HG03442 (cell line): ENCODE results near the gene DENND6B.
"Not testable (repeated sequence)": the region's sequence is repeated elsewhere in the genome, so short reads cannot be mapped to it uniquely, and the experiment has no call there.

Experiments used
- ATAC-seq: cut with Tn5 transposase; IDR thresholded peaks from one replicate; pipeline ENCODE4 v1.9.1; 2021; ENCODE audit warnings: mild to moderate bottlenecking, moderate library complexity; ENCODE audit not compliant: unreplicated experiment

The DENND6B gene

GRCh38 chr22:50274771-50275170, 52.0 kb downstream of the DENND6B start:
- ATAC-seq = no peak

- no peak for ATAC-seq
Measured at GRCh38 chr22:50274311-50274710, 52.5 kb downstream of the DENND6B start.

GRCh38 chr22:50273781-50274180, 53.0 kb downstream of the DENND6B start:
- ATAC-seq = not testable (repeated sequence)

GRCh38 chr22:50273352-50273751, 53.5 kb downstream of the DENND6B start:
- ATAC-seq = not testable (repeated sequence)

- ATAC-seq = no peak
Measured at GRCh38 chr22:50272044-50272802, 54.6 kb downstream of the DENND6B start.

GRCh38 chr22:50271519-50271970, 55.3 kb downstream of the DENND6B start:
- no peak for ATAC-seq

GRCh38 chr22:50270666-50271394, 56.0 kb downstream of the DENND6B start:
- no peak for ATAC-seq

GRCh38 chr22:50269970-50270665, 56.7 kb downstream of the DENND6B start, which contains the start of gene MAPK11:
Gene MAPK11 (minus strand): TSS chr22:50270380. CDS start chr22:50270292, 88 bp downstream.
- ATAC-seq = no peak

GRCh38 chr22:50269573-50269969, 57.2 kb downstream of the DENND6B start:
- no peak for ATAC-seq

GRCh38 chr22:50268655-50269113, 58.1 kb downstream of the DENND6B start:
- ATAC-seq = no peak

GRCh38 chr22:50267591-50268390, 59.0 kb downstream of the DENND6B start:
- ATAC-seq = no peak

- no peak for ATAC-seq
Measured at GRCh38 chr22:50266994-50267393, 59.8 kb downstream of the DENND6B start.

GRCh38 chr22:50264946-50265669, 61.7 kb downstream of the DENND6B start:
- ATAC-seq = no peak

- ATAC-seq = no peak
Measured at GRCh38 chr22:50264104-50264745, 62.6 kb downstream of the DENND6B start.

- no peak for ATAC-seq
Measured at GRCh38 chr22:50262973-50263617, 63.7 kb downstream of the DENND6B start.

GRCh38 chr22:50262460-50262911, 64.3 kb downstream of the DENND6B start:
- no peak for ATAC-seq

GRCh38 chr22:50261615-50262459, 65.0 kb downstream of the DENND6B start, which contains the start of gene MAPK12:
Gene MAPK12 (minus strand): TSS chr22:50261683. CDS start chr22:50261509, 174 bp downstream.
- ATAC-seq = peak; percentile 38
